Cardiac fibroblast (primary cell): ENCODE results near the gene MMP19.
A peak's percentile ranks its signal among the peaks of the same experiment; 100 is the strongest.

Experiments
- DNase-seq, 2 donors: peaks; one replicate each; pipeline versions ENCODE4 v3.0.0 to v3.0.0-alpha.2; 2010; ENCODE audit warnings: low read depth in 2 of 2
- H3K4me3 ChIP-seq, 2 donors: replicated peaks in 1 of 2; 1 replicate in 1 of 2; 2 replicates in 1 of 2; pipeline ENCODE4 v1.5.1; 2011; ENCODE audit warnings: low read depth in 2 of 2, low read length in 2 of 2, mild to moderate bottlenecking in 2 of 2, moderate library complexity in 1 of 2
- CTCF ChIP-seq: IDR thresholded peaks from one replicate; pipeline ENCODE4 v1.5.1; 2011; ENCODE audit warnings: low read depth, mild to moderate bottlenecking, low read length, inconsistent platforms

The MMP19 gene

GRCh38 chr12:55823419-55823818 is 19.3 kb downstream of the MMP19 start:
- DNase-seq = no peak
- TF ChIP-seq CTCF = no peak
- H3K4me3 ChIP-seq = no peak overlapping the region

- no peak overlapping the region for H3K4me3 ChIP-seq
- DNase-seq = no peak
- TF ChIP-seq CTCF = peak; percentile 11
Measured at GRCh38 chr12:55822228-55822627, 20.5 kb downstream of the MMP19 start.

GRCh38 chr12:55820679-55821078 is 22.1 kb downstream of the MMP19 start:
- H3K4me3 ChIP-seq = no peak overlapping the region
- TF ChIP-seq CTCF = peak; percentile 31

GRCh38 chr12:55818886-55819285 is 23.9 kb downstream of the MMP19 start:
- TF ChIP-seq CTCF = no peak
- peak in 1 of 2 donors; percentile 23 for DNase-seq
- H3K4me3 ChIP-seq = peak overlapping the region; percentile 78 to 84

More at GRCh38 chr12:55820679-55821078, 22.1 kb downstream of the MMP19 start:
- peak; percentile 42 to 53 for DNase-seq

GRCh38 chr12:55818140-55818728 is 24.5 kb downstream of the MMP19 start:
- H3K4me3 ChIP-seq = peak overlapping the region; percentile 78 to 84
- no peak for TF ChIP-seq CTCF
- peak in 1 of 2 donors; percentile 27 for DNase-seq

DNA sequence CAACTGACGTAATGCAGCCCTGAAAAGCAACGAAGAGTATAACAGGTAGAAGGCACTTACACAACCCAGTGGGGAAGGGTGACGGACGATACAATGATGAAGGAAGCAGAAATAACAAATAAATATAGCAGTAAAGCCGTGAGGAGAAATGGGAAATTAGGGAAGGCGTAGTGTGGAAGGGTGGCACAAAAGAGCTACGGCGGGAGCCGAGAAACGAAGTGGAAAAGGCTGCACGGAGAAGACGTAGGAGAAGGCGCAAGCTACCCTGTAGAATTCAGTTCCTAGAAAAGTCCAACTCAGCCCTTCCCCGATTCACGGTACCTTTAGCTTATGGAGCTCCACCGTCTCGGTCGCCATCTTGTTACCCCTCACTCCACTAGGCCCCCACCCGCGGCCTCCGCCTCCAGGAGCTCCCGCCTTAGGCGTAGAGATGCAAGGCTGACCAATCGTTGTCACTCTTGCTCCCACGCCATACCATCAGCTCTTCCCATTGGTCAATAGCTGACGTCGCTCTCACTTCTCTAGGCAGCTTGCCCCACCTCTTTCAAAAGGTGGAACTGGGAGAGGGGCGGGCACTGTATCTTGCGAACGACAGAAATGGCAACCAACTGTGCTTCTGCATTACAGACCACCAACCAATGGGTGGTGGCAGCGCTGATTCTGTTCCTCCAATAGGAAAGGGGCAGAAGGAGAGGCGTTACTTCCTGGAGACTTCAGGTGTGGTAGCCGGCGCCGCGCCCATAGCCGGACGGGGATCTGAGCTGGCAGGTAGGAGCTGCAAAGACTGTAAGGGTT is 25.2 kb downstream of the MMP19 start, which contains the start of the genes ORMDL2 and SARNP:
Gene ORMDL2 (plus strand): TSS at position 697 of the 795 bp plus-strand sequence. CDS start 959 bp downstream, outside the sequence.
Gene SARNP (minus strand): TSS at position 380 of the 795 bp plus-strand sequence. CDS start 23 bp downstream, at position 357.
- TF ChIP-seq CTCF = no peak
- DNase-seq = peak; percentile 100
- H3K4me3 ChIP-seq = peak within 1 kb of the TSS; percentile 83 to 84
